ENCODE data around the gene DNAH14. TPM values are rescaled to one million over a fixed set of nuclear protein-coding genes. Genes with fewer than 3 reads are reported as not detected.

The DNAH14 gene
- total and polyA plus RNA-seq, 2 donors (not counting 1 experiment from before 2014, with no cell fraction given) = not detected

DNA sequence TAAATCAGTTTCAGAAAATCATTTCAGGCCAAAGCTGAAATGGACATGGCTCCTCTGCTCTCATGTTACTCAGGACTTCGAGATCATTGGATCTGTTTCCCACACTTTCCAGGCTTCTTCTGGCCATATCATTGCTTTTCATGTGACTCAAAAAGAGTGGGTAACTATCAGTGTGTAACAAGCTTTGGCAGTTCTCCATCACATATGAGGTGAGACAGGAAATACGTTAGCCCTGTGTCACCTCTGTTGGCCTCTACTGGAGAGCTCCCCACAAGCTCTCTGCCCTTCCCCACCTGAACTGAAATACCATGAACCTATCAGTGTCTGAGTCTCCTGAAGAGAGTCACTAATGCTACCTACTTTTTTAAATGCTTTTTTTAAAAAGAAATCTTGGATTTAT is 370.1 kb downstream of the DNAH14 start:
- no peak overlapping the region for H2AFZ ChIP-seq (ENCODE audit: insufficient read depth, low read depth, low read length, poor library complexity, severe bottlenecking)
- intact Hi-C loops (cut with micrococcal nuclease) = no loop called here
- TF ChIP-seq EZH2 (IDR thresholded peaks at IDR 0.05; ENCODE audit: borderline replicate concordance, insufficient read depth, low read depth, low read length, poor library complexity, severe bottlenecking) = no peak
- TF ChIP-seq, protein P1, sequence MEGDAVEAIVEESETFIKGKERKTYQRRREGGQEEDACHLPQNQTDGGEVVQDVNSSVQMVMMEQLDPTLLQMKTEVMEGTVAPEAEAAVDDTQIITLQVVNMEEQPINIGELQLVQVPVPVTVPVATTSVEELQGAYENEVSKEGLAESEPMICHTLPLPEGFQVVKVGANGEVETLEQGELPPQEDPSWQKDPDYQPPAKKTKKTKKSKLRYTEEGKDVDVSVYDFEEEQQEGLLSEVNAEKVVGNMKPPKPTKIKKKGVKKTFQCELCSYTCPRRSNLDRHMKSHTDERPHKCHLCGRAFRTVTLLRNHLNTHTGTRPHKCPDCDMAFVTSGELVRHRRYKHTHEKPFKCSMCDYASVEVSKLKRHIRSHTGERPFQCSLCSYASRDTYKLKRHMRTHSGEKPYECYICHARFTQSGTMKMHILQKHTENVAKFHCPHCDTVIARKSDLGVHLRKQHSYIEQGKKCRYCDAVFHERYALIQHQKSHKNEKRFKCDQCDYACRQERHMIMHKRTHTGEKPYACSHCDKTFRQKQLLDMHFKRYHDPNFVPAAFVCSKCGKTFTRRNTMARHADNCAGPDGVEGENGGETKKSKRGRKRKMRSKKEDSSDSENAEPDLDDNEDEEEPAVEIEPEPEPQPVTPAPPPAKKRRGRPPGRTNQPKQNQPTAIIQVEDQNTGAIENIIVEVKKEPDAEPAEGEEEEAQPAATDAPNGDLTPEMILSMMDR (IDR thresholded peaks at IDR 0.05) = no peak
- CTCF ChIA-PET = no interaction called here
- H3K9me3 Mint-ChIP-seq (ENCODE audit: insufficient read depth) = peaks cover 4% of the 10 kb centered on the region
- no peak overlapping the region for H3K27ac Mint-ChIP-seq
- H3K4me1 Mint-ChIP-seq = peaks cover 3% of the 10 kb centered on the region
- no peak overlapping the region for H3K4me2 ChIP-seq (replicated peaks; ENCODE audit: low read depth, low read length, poor library complexity, severe bottlenecking)
- no peak overlapping the region for H3K4me3 ChIP-seq (ENCODE audit: control extremely low read depth in 1 of 5, extremely low read depth in 1 of 5, insufficient read depth in 1 of 5, low read depth in 2 of 5, low read length in 4 of 5)
- no peak overlapping the region for H3K9ac ChIP-seq (ENCODE audit: low read length)
- DNase-seq (no peak), ATAC-seq (ENCODE audit: low read depth) (no peak)
- H3K9me3 ChIP-seq (ENCODE audit: control extremely low read depth in 1 of 3, control insufficient read depth in 2 of 3, insufficient read depth in 1 of 3, low read length in 2 of 3) = peaks cover 0 to 8% (median 0%) of the 10 kb centered on the region in 3 donors
- peaks cover 19% of the 10 kb centered on the region for H3K27me3 Mint-ChIP-seq
- H3K4me3 Mint-ChIP-seq = no peak overlapping the region
- POLR2A ChIA-PET = no interaction called here
- no peaks in the 10 kb centered on the region for H3K79me2 ChIP-seq (ENCODE audit: control insufficient read depth, insufficient read depth, low read length)
- no peaks in the 10 kb centered on the region for H3K4me1 ChIP-seq (ENCODE audit: control insufficient read depth in 2 of 2, insufficient read depth in 2 of 2, low read length in 2 of 2)
- no peaks in the 10 kb centered on the region for H3K27me3 ChIP-seq (replicated peaks in 1 of 4; ENCODE audit: control extremely low read depth in 1 of 4, control insufficient read depth in 3 of 4, insufficient read depth in 4 of 4, low read length in 3 of 4)
- H3K27ac ChIP-seq (ENCODE audit: low read length in 2 of 2) = no peak overlapping the region
- H3K36me3 ChIP-seq (replicated peaks in 1 of 2; ENCODE audit: control extremely low read depth in 1 of 2, control insufficient read depth in 1 of 2, extremely low read depth in 1 of 2, insufficient read depth in 2 of 2, low read length in 1 of 2) = no peaks in the 10 kb centered on the region
- H4K20me1 ChIP-seq (ENCODE audit: control insufficient read depth, insufficient read depth, low read length, poor library complexity, severe bottlenecking) = no peaks in the 10 kb centered on the region
- 83% methylated on average over 1 of the region's 2 CpGs for WGBS (ENCODE audit: insufficient coverage)

DNA sequence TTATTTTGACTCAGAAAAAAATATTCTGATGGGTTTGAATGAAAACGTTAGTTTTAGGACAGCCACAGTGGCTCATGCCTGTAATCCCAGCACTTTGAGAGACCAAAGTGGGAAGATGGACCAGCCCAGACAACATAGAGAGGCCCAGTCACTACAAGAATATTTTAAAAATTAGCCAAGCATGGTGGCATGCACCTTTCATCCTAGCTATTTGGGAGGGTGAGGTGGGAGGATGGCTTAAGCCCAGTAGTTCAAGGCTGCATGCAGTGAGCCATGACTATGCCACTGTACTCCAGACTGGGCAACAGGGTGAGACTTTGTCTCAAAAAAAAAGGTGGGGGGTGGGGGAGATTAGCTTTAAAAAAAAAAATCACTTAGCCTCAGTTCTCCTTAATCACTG is 370.9 kb downstream of the DNAH14 start:
- Histone ChIP-seq H3K27ac (ENCODE audit: low read length in 2 of 2) (no peak overlapping the region), H3K9me3 (ENCODE audit: control extremely low read depth in 1 of 3, control insufficient read depth in 2 of 3, insufficient read depth in 1 of 3, low read length in 2 of 3) (peaks cover 0 to 8% (median 0%) of the 10 kb centered on the region in 3 donors), H4K20me1 (ENCODE audit: control insufficient read depth, insufficient read depth, low read length, poor library complexity, severe bottlenecking) (no peaks in the 10 kb centered on the region), H3K4me3 (ENCODE audit: control extremely low read depth in 1 of 5, extremely low read depth in 1 of 5, insufficient read depth in 1 of 5, low read depth in 2 of 5, low read length in 4 of 5) (no peak overlapping the region), H3K4me1 (ENCODE audit: control insufficient read depth in 2 of 2, insufficient read depth in 2 of 2, low read length in 2 of 2) (no peaks in the 10 kb centered on the region), H3K27me3 (replicated peaks in 1 of 4; ENCODE audit: control extremely low read depth in 1 of 4, control insufficient read depth in 3 of 4, insufficient read depth in 4 of 4, low read length in 3 of 4) (no peaks in the 10 kb centered on the region), H3K79me2 (ENCODE audit: control insufficient read depth, insufficient read depth, low read length) (no peaks in the 10 kb centered on the region), H3K9ac (ENCODE audit: low read length) (no peak overlapping the region), H3K4me2 (replicated peaks; ENCODE audit: low read depth, low read length, poor library complexity, severe bottlenecking) (no peak overlapping the region), H3K36me3 (replicated peaks in 1 of 2; ENCODE audit: control extremely low read depth in 1 of 2, control insufficient read depth in 1 of 2, extremely low read depth in 1 of 2, insufficient read depth in 2 of 2, low read length in 1 of 2) (no peaks in the 10 kb centered on the region), H2AFZ (ENCODE audit: insufficient read depth, low read depth, low read length, poor library complexity, severe bottlenecking) (no peak overlapping the region)
- ChIA-PET POLR2A (no interaction called here), CTCF (no interaction called here)
- Mint-ChIP-seq H3K27me3 (peaks cover 14% of the 10 kb centered on the region), H3K27ac (no peak overlapping the region), H3K4me3 (no peak overlapping the region), H3K4me1 (peaks cover 3% of the 10 kb centered on the region), H3K9me3 (ENCODE audit: insufficient read depth) (no peaks in the 10 kb centered on the region)
- intact Hi-C loops (cut with micrococcal nuclease) = no loop called here
- DNase-seq (no peak), ATAC-seq (ENCODE audit: low read depth) (no peak)
- 100% methylated on average over 1 of the region's 1 CpG for WGBS (ENCODE audit: insufficient coverage)
- TF ChIP-seq, protein P1 (IDR thresholded peaks at IDR 0.05) = no peak
- TF ChIP-seq EZH2 (IDR thresholded peaks at IDR 0.05; ENCODE audit: borderline replicate concordance, insufficient read depth, low read depth, low read length, poor library complexity, severe bottlenecking) = no peak

Data from B cell (primary cell).